AG10803 (cell line): ENCODE measurements around the gene ZBTB21.

ENCODE experiments used
- DNase-seq: peaks from one replicate; pipeline ENCODE4 v3.0.0; 2010; ENCODE audit warnings: low read depth
- H3K4me3 ChIP-seq: 2 replicates; pipeline ENCODE4 v1.5.1; 2011; ENCODE audit warnings: mild to moderate bottlenecking, low read length, control low read depth
- TF ChIP-seq, protein P1 (sequence below): conservative IDR thresholded peaks from 2 replicates; pipeline ENCODE4 v1.5.1; 2011; ENCODE audit warnings: mild to moderate bottlenecking, low read length, control low read depth, inconsistent platforms

The ZBTB21 gene

GRCh38 chr21:42040411-42041180 lies 30.4 kb upstream of the ZBTB21 start:
- TF ChIP-seq, protein P1, sequence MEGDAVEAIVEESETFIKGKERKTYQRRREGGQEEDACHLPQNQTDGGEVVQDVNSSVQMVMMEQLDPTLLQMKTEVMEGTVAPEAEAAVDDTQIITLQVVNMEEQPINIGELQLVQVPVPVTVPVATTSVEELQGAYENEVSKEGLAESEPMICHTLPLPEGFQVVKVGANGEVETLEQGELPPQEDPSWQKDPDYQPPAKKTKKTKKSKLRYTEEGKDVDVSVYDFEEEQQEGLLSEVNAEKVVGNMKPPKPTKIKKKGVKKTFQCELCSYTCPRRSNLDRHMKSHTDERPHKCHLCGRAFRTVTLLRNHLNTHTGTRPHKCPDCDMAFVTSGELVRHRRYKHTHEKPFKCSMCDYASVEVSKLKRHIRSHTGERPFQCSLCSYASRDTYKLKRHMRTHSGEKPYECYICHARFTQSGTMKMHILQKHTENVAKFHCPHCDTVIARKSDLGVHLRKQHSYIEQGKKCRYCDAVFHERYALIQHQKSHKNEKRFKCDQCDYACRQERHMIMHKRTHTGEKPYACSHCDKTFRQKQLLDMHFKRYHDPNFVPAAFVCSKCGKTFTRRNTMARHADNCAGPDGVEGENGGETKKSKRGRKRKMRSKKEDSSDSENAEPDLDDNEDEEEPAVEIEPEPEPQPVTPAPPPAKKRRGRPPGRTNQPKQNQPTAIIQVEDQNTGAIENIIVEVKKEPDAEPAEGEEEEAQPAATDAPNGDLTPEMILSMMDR: no peak
- peak; percentile 100 for DNase-seq
- no peak overlapping the region for H3K4me3 ChIP-seq

- TF ChIP-seq, protein P1: no peak
- peak; percentile 78 for DNase-seq
- H3K4me3 ChIP-seq: no peak overlapping the region
These were observed 29.8 kb upstream of the ZBTB21 start for GRCh38 chr21:42039911-42040351.

GRCh38 chr21:42039470-42039901 lies 29.3 kb upstream of the ZBTB21 start:
- TF ChIP-seq, protein P1: no peak
- no peak overlapping the region; the same call in 1 of the 2 replicates for H3K4me3 ChIP-seq
- peak; percentile 90 for DNase-seq

DNA sequence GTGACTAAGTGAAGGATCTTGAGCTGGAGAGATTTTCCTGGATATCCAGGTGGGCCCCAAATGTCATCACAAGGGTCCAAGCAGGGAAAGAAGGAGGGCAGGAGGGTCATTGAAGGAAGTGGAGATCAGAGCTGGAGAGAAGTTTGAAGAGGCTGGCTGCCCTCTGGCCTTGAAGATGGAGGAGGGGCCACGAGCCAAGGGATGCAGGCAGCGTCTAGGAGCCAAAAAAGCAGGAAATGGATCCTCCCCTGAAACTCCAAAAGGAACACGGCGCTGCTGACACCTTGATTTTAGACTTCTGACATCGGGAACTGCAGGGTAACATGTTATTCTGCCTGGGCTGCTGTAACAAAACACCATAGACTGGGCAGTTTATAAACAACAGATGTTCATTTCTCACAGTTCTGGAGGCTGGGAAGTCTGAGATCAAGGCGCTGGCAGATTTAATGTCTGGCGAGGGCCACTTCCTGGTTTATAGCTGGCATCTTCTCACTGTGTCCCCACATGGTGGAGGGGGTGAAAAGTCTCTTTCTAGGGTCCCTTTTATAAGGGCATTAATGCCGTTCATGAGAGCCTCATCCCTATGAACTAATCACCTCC lies 28.8 kb upstream of the ZBTB21 start:
- TF ChIP-seq, protein P1: no peak
- no peak overlapping the region; the same call in 1 of the 2 replicates for H3K4me3 ChIP-seq
- DNase-seq: peak; percentile 87

DNA sequence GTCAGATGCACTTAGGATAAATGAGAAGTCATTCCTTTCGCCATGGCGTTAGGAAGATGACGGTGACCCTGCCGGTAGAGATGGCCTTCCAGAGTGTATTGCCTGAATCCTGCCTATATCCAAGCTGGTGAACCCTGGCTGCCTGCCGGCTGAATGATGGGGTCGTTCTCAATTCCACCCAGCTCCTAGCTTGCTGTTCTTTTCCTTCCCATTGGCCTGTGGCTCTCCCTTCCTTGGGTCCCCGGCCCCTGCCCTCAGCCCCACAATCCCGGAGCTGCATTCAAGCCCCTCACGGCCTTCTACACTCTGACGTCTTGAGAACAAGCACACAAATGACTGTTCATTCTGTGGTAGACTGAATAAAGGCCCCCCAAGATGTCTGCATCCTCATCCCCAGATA lies 28.2 kb upstream of the ZBTB21 start:
- DNase-seq: no peak
- TF ChIP-seq, protein P1: no peak
- H3K4me3 ChIP-seq: no peak overlapping the region

GRCh38 chr21:42037943-42038342 lies 27.8 kb upstream of the ZBTB21 start:
- TF ChIP-seq, protein P1: no peak
- H3K4me3 ChIP-seq: no peak overlapping the region
- DNase-seq: no peak

- H3K4me3 ChIP-seq: no peak overlapping the region
- DNase-seq: no peak
- TF ChIP-seq, protein P1: no peak
These were observed 27.4 kb upstream of the ZBTB21 start for GRCh38 chr21:42037516-42037915.
